HL-60 (cell line): Measurements from ENCODE around the gene TAB3.

ENCODE experiments used
- GABPA ChIP-seq: IDR thresholded peaks from 2 replicates; pipeline ENCODE4 v1.6.1; 2012; ENCODE audit warnings: low read depth
- POLR2AphosphoS5 ChIP-seq: IDR thresholded peaks from 2 replicates; pipeline ENCODE4 v1.6.1; 2012; ENCODE audit warnings: low read depth
- SPI1 ChIP-seq: IDR thresholded peaks from 2 replicates; pipeline ENCODE4 v1.6.1; 2012; ENCODE audit warnings: low read depth, mild to moderate bottlenecking, borderline replicate concordance
- TF ChIP-seq, protein P1 (sequence below): IDR thresholded peaks from one replicate; pipeline ENCODE4 v1.5.1; 2011; ENCODE audit warnings: low read length, control low read depth, inconsistent platforms; ENCODE audit not compliant: insufficient read depth
- TF ChIP-seq, protein P2 (sequence below): IDR thresholded peaks from 2 replicates; pipeline ENCODE4 v1.6.1; 2012; ENCODE audit warnings: low read depth; ENCODE audit not compliant: insufficient replicate concordance

DNA sequence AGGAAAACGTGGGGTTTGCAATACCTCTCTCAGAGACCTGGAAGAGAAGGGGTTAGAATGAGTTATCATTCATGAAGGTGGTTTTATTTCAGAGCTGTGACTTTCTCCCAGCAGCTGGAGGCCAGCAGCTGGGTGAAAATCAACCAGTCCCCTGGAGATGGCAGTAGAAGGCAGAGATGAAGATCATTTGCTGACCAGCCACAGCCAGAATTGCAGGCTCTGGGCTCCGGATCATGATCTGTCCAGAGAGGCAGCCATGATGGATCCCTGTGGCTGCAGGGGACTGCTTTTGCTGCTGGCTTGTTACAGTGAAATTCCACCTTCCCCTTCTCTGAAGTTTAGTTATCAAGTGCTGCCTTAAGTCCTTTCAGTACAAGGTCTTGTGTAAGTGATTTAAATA, 46.9 kb upstream of the TAB3 start:
- TF ChIP-seq, protein P1, sequence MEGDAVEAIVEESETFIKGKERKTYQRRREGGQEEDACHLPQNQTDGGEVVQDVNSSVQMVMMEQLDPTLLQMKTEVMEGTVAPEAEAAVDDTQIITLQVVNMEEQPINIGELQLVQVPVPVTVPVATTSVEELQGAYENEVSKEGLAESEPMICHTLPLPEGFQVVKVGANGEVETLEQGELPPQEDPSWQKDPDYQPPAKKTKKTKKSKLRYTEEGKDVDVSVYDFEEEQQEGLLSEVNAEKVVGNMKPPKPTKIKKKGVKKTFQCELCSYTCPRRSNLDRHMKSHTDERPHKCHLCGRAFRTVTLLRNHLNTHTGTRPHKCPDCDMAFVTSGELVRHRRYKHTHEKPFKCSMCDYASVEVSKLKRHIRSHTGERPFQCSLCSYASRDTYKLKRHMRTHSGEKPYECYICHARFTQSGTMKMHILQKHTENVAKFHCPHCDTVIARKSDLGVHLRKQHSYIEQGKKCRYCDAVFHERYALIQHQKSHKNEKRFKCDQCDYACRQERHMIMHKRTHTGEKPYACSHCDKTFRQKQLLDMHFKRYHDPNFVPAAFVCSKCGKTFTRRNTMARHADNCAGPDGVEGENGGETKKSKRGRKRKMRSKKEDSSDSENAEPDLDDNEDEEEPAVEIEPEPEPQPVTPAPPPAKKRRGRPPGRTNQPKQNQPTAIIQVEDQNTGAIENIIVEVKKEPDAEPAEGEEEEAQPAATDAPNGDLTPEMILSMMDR: no peak
- no peak for TF ChIP-seq SPI1
- no peak for TF ChIP-seq GABPA
- TF ChIP-seq, protein P2, sequence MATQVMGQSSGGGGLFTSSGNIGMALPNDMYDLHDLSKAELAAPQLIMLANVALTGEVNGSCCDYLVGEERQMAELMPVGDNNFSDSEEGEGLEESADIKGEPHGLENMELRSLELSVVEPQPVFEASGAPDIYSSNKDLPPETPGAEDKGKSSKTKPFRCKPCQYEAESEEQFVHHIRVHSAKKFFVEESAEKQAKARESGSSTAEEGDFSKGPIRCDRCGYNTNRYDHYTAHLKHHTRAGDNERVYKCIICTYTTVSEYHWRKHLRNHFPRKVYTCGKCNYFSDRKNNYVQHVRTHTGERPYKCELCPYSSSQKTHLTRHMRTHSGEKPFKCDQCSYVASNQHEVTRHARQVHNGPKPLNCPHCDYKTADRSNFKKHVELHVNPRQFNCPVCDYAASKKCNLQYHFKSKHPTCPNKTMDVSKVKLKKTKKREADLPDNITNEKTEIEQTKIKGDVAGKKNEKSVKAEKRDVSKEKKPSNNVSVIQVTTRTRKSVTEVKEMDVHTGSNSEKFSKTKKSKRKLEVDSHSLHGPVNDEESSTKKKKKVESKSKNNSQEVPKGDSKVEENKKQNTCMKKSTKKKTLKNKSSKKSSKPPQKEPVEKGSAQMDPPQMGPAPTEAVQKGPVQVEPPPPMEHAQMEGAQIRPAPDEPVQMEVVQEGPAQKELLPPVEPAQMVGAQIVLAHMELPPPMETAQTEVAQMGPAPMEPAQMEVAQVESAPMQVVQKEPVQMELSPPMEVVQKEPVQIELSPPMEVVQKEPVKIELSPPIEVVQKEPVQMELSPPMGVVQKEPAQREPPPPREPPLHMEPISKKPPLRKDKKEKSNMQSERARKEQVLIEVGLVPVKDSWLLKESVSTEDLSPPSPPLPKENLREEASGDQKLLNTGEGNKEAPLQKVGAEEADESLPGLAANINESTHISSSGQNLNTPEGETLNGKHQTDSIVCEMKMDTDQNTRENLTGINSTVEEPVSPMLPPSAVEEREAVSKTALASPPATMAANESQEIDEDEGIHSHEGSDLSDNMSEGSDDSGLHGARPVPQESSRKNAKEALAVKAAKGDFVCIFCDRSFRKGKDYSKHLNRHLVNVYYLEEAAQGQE: no peak
- no peak for TF ChIP-seq POLR2AphosphoS5
